Measurements from ENCODE around the gene UBE2O.
"Not testable (repeated sequence)": the region's sequence is repeated elsewhere in the genome, so short reads cannot be mapped to it uniquely, and the experiment has no call there.

The UBE2O gene

DNA sequence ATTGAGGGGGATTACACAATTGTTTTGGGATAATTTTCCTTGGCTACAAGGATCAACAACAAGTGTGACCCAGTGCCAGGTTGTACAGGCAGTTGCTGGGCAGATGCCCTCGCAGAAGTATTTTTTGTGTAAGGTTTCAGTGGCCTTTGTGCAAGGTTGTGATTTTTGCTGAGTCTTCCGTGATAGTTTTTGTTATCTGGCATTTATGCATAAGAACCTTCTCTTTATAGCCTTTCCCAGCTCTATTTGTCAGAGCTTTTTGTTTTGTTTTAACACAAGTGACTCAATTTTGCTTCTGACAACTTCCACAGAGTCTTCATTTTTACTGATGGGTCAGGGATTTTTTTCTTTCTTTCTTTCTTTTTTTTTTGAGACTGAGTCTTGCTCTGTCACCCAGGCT is 92.5 kb downstream of the UBE2O start:
- no peak overlapping the region for H3K4me3 ChIP-seq (ENCODE audit: low read length)
- TF ChIP-seq, protein P1, sequence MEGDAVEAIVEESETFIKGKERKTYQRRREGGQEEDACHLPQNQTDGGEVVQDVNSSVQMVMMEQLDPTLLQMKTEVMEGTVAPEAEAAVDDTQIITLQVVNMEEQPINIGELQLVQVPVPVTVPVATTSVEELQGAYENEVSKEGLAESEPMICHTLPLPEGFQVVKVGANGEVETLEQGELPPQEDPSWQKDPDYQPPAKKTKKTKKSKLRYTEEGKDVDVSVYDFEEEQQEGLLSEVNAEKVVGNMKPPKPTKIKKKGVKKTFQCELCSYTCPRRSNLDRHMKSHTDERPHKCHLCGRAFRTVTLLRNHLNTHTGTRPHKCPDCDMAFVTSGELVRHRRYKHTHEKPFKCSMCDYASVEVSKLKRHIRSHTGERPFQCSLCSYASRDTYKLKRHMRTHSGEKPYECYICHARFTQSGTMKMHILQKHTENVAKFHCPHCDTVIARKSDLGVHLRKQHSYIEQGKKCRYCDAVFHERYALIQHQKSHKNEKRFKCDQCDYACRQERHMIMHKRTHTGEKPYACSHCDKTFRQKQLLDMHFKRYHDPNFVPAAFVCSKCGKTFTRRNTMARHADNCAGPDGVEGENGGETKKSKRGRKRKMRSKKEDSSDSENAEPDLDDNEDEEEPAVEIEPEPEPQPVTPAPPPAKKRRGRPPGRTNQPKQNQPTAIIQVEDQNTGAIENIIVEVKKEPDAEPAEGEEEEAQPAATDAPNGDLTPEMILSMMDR (conservative IDR thresholded peaks at IDR 0.05; ENCODE audit: low read depth, low read length), result no peak
- no peak for DNase-seq (ENCODE audit: low read depth)

DNA sequence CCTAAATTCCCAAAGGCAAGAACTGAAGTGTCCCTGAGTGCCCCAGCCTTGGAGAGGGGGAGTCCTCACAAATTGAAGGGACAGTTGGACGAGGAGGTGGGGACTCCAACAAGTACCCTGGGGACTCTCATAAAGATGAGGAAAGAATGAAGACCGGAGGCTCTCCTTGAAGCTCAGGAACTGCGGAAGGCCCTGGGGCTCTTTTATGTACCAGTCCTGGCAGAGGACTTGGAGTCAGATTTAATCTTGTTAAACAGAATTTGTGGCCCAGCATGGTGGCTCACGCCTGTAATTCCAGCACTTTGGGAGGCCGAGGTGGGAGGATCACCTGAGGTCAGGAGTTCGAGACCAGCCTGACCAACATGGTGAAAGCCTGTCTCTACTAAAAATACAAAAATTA is 93.2 kb downstream of the UBE2O start:
- not testable (repeated sequence) for H3K4me3 ChIP-seq (ENCODE audit: low read length); DNase-seq (ENCODE audit: low read depth)

DNA sequence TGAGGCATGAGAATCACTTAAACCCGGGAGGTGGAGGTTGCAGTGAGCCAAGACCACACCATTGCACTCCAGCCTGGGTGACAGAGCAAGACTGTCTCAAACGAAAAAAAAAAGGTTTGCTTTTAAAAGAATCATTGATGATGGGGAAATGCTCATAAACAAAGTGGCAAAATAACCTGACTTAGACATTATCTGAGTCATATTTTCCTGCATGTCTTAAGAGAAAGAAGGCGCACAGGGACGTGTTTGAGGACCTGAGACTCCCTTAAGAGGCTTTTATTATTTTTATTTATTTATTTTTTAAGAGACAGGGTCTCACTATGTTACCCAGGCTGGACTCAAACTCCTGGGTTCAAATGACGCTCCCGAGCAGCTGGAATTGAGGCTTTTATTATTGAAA is 93.6 kb downstream of the UBE2O start:
- TF ChIP-seq, protein P1 (conservative IDR thresholded peaks at IDR 0.05; ENCODE audit: low read depth, low read length), result no peak
- no peak for DNase-seq (ENCODE audit: low read depth)
- H3K4me3 ChIP-seq (ENCODE audit: low read length), result no peak overlapping the region

DNA sequence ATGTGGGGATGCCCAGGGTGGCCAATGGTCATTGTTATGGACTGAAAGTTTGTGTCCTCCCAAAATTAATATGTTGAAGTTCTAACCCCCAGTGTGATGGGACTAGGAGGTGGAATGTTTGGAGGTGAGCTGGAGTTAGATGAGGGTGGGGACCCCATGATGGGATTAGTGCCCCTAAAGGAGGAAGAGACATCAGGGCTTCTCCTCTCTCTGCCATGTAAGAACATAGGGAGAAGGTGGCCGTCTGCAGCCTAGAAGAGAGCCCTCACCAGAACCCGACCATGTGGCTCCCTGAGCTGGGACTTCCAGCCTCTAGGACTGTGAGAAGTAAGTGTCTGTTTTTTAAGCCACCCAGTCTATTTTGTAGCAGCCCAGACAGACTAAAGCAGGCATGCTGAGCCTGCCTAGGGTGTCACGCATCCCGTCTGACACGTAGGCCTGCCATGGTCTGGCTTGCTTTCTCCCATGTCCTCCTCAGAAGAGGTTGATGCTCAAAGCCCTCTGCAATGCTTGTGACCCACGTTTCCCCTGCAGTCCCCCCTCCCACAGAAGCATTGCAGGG is 95.3 kb downstream of the UBE2O start:
- no peak overlapping the region for H3K4me3 ChIP-seq (ENCODE audit: low read length)
- no peak for DNase-seq (ENCODE audit: low read depth)
- TF ChIP-seq, protein P1 (conservative IDR thresholded peaks at IDR 0.05; ENCODE audit: low read depth, low read length), result no peak

DNA sequence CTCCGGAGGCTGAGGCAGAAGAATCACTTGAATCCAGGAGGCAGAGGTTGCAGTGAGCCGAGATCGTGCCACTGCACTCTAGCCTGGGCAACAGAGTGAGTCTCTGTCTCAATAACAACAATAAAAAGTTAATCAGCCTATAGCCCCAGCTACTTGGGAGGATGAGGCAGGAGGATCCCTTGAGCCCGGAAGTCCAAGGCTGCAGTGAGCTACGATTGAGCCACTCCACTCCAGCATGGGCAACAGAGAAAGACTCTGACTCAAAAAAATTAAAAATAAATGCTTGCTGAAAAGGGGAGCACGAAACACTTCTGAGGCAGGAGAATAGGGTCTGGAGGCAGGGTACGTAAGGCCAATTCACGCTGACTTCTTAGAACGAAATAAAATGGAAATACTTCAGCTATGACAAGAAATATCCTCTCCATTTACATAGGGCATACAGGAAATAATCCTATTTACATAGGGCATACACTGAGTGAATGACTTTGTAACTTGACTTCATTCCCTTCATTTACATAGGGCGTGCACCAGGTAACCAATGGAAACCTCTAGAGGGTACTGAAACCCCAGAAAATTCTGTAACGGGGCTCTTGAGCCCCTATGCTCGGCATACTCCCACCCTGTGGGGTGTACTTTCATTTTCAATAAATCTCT is 96.0 kb downstream of the UBE2O start:
- H3K4me3 ChIP-seq (ENCODE audit: low read length), result no peak overlapping the region
- TF ChIP-seq, protein P1 (conservative IDR thresholded peaks at IDR 0.05; ENCODE audit: low read depth, low read length), result no peak
- DNase-seq (ENCODE audit: low read depth), result no peak

DNA sequence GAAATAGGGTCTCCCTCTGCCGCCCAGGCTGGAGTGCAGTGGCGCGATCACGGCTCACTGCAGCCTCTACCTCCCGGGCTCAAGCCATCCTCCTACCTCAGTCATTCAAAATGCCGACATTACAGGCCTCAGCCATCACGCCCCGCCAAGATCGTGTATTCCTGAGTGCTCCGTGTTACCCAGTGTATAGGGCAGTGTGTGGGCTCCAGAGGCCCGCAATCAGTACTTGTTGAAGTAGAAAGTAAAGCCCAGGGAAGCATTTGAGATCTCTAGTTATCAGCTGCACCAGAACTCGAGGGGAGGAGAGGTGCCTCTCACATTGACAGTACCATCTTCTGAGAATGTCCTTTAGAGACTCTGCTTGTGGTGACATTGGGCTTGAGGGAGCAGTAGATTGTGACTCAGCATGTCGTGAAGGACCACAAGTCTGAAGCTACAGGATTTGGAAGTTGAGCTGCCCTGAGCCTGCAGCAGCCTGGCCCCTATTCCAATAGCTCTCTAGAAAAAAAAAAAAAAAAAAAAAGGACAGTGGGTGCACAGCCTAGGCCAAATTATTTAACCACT is 98.1 kb downstream of the UBE2O start:
- no peak for DNase-seq (ENCODE audit: low read depth)
- H3K4me3 ChIP-seq (ENCODE audit: low read length), result no peak overlapping the region
- TF ChIP-seq, protein P1 (conservative IDR thresholded peaks at IDR 0.05; ENCODE audit: low read depth, low read length), result no peak

DNA sequence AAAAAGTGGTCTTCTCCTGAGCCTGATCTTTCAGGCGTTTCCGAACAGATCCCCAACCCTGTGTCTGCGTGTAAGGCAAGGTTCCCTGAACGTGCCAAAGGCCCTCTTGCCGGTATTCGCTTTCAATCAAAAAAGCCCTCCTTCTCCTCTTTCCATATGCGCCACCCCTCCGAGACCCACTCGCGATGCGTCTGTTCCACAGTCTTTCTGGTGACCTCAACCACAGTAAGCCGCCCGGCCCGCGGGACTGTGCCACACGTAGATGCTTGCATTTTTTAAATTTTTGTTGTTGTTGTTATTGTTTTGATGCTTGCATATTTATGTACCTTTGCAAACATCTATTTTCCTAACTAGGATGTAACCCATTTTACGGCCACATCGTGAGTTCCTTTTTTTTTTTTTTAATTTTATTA is 98.6 kb downstream of the UBE2O start:
- peak overlapping the region; percentile 82 for H3K4me3 ChIP-seq (ENCODE audit: low read length)
- TF ChIP-seq, protein P1 (conservative IDR thresholded peaks at IDR 0.05; ENCODE audit: low read depth, low read length), result no peak
- no peak for DNase-seq (ENCODE audit: low read depth)
